ENCODE measurements around the gene CACNA1A.

Gene CACNA1A

DNA sequence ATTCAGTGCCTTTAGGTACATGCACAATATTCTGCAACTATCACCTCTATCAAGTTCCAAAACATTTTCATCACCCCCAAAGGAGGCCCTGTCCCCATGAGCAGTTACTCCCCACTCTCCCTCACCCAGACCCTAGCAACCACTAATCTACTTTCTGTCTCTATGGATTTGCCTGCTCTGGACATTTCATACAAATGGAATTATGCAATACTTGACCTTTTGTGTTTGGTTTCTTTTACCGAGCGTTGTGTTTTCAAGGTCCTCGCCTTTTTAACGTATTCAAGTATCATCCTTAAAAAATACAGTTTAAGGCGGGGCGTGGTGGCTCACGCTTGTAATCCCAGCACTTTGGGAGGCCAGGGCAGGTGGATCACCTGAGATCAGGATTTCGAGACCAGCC, 196.4 kb downstream of the CACNA1A start:
- no peak for DNase-seq (ENCODE audit: low spot score)

DNA sequence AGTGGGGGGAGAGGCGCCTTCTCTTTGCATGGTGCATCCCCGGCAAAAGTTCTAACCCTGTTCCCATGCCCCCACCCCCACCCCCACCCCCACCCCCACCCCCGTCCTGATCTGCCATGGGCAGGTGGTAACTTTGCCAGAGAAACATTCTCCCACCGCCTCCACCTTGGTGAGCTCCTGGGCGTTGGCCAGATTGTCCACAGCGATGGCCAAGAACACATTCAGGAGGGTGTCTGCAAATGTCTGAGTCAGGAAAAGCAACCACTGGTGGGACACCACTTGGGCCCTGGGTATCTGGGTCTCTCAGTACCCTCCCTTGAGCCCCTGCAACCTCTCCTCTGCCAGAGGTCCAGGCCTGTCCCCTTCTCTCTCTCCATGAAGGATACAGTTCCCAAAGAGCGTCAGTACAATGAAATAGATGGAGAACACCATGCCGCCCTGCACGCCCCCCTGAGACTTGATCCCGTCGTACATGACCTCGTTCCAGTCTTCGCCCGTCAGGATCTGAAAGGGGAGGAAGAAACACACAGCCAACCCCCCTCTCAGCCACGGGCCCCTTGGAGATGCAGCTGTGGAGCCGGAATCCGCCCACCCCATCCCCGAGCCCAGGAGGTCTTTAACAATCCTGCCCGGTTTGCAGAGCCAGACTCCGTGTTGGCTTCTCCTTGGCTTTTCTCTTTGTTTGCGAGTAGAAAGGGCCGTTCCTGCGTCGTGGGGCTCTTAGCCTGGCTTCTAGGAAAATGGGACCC, 202.7 kb downstream of the CACNA1A start:
- DNase-seq (ENCODE audit: low spot score): no peak

DNA sequence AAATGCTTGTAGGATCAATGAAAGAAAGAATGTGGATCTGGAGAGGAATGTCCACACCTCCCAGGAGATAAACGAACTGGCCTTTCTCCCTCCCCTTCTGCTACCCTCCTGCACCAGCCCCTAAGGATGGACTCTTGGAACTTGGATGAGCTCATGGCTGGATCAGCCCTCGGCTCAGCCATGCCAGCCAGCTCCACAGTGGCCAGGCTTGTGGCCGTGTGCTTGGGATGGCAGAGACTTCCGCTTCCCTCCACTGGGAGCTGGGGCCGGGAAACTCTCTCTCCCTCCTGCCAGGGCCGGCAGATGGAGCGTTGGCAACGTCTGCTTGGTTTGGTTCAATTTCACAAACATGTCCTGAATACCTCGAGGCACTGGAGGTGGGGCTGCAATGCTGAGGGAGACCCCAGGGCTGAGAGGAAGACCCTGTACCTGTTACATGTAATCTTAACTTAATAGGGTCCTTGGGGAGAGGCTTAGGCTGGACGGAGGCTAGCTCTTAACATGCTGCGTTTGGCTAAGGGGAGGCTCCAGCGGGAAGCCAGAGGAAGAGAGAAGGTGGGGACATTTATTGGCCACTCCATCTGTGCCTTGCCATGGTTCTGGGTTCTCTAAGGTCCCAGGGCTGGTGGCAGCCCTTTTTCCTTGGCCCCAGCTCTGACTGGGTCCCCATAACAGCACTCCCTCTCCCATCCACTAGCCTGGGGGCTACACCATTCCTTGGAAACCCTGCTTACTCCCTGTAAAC, 203.6 kb downstream of the CACNA1A start:
- DNase-seq (ENCODE audit: low spot score): no peak

DNA sequence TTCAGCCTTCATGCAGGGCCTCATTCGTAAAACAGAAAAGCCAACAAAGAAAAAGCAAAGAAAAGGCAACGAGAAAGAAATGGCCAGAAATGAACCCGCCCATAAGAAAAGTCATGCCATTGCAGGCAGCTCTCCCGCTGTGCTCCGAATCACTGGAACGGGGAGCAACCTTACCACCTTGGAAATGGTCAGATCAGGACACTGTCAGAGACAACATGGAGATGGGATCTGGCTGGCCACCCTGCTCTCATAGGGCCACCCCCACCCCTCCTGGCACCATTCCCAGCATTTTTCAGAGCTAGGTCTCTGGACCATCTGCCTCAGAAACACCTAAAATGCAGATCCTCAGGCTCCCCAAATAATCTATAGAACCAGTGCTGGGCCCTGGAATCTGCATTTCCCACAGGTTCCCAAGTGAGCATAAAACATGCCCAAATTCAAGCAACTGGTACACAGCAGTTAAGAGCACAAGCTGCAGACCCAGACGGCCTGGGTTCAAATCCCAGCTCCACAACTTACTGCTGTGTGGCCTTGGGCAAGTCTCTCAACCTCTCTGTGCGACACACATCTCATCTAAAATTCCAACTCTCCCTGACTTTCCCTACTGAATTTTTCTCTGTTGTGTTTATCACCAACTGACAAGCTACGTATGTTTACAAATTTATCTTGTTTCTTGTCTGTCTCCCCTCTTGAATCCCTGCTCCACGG, 204.5 kb downstream of the CACNA1A start:
- no peak for DNase-seq (ENCODE audit: low spot score)

DNA sequence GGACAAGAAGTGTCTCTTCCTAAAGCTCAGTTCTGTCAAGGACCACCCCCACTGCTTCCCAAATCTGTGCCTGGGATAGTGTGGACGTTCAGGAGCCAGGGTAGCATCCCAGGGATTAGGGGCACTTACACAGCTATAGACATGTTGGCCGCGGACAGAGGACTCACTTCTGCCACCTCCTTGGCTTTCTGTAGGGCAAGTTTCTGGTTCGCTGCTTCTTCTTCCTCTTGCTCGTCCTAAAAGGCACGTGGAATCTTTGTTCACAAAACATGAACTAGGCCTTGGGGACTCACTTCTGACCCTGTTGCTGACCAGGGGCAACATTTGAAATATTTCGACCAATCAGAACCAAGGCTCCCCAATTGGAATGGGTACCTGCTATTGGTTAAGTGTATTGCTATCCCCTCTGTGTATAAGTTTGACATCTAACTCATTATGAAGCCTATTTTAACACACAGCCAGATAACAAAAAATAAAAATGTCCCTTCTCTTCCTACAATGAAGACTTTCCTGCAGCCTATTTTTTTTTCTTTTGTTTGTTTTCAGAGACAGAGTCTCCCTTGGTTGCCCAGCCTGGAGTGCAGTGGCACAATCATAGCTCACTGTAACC, 205.8 kb downstream of the CACNA1A start:
- DNase-seq (ENCODE audit: low spot score): no peak

DNA sequence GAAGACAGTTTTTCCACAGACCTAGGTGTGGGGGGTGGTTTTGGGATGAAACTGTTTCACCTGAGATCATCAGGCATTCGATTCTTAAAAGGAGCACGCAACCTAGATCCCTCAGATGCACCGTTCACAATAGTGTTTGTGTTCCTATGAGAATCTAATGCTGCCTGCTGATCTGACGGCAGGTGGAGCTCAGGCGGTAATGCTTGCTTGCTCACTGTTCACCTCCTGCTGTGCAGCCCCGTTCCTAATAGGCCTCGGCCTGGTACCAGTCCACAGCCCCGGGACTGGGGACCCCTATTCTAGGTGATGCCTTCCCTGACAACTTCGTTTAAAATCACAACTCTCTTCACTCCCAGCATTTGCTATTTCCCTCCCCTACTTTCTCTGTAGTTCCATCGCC, 206.4 kb downstream of the CACNA1A start:
- DNase-seq (ENCODE audit: low spot score): no peak

DNA sequence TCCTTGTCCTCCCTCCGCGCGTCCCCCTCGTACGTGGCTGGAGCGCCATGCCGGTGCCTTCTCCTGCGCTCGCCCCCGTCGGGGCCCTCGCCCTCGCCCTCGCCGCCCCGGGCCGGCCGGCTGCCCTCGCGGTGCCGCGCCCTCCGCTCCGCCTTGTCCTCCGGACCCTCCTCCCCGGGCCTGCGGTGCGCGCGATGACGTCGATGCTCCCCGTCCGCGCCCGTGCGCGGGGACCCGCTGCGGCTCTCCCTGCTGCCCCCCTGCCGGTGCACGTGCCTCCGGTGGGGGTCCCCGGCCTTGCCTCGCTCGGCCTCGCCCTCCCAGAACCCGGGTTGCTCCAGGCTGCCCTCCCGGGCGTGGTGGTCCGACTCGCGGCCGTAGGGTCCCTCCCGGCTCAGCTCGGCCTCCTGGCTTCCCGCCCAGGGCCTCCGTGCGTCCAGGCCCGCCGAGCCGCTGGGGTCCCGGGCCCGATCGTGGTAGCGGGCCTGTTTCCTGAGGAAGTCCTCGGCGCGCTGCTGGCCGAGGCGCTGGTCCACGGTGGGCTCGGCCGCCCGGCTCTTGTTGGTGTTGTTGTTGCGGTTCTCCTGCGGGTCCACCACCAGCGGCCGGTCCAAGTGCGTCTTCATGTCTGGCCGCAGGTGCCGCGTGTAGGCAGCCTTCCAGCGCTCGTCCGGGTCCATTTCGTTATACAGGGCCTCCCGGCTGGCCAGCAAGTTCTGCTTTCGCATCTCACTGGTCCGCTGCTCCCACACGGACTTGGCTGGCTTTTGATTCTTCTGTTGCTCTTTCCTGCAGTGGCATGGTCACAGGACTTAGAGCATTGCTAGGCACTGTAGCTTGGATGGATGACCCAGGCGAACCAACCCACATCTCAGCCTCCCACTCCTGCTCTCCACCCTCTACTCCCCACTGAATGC, 207.5 kb downstream of the CACNA1A start:
- no peak for DNase-seq (ENCODE audit: low spot score)

DNA sequence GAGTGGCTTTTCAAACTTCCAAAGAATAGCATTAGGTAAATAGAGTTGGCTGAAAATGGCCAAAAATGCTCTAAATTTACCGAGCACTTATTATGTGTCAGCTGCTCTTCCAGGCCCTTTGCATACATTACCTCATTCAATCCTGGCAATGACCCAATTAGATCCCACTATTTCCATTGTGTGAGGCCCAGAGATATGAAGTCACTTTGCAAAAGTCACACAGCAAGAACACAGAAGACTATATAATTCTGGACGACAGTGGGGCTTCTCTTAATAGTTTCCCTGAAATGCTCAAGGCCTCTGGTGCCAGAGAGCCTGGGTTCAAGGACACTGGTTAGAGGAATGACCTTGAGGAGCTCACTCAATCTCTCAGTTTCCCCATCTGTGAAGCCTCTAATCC, 209.3 kb downstream of the CACNA1A start:
- DNase-seq (ENCODE audit: low spot score): no peak

DNA sequence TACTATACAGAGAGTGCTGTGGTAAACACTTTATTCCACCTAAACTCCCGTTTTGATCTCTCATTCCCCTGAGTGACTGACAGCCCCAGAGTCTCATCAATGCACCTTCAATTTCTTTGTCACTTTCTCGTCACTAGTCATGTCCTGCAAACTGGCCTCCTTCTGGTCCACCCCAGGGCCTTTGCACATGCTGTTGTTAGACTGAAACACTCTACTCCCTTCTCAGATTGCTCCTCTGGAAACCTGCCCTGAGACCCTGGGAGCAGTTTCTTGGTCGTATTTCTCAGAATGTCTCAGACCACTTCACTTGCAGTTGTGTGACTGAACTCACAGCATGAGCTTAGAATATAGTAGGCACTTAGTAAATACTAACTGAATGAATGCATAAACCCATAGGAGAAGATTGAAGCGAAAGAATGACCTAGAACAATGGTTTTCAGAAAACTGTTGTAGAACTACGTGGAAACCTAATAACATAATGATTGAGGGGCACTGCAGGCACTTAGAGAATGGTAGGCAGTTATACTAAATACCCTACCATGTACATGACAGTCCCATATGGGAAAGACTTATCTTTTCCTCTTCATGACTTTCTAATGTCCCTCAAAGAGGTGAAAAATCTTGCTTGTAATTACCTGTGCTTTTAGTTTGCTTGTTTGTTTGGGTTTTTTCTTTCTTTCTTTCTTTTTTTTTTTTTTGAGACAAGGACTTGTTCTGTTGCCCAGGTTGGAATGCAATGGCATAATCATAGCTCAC, 211.3 kb downstream of the CACNA1A start:
- no peak for DNase-seq (ENCODE audit: low spot score)

DNA sequence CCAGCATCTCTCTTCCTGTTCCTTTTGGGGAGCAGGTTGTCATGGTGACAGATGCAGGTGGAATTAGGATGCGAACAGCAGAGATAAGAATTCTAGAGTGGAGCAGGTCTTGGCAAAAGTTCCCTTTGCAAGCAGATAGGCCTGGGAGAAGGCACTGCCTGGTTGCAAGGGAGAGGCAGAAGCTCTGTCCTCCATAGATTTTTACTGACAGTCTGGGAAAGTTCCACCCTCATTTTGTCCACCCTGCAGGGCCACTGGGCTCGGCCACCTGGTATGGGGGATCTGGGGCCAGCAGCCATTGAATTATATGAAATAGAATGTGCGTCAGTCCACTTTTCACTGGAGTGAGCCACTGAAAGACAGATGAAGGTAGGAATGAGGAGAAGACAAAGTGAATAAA, 214.4 kb downstream of the CACNA1A start:
- no peak for DNase-seq (ENCODE audit: low spot score)

DNA sequence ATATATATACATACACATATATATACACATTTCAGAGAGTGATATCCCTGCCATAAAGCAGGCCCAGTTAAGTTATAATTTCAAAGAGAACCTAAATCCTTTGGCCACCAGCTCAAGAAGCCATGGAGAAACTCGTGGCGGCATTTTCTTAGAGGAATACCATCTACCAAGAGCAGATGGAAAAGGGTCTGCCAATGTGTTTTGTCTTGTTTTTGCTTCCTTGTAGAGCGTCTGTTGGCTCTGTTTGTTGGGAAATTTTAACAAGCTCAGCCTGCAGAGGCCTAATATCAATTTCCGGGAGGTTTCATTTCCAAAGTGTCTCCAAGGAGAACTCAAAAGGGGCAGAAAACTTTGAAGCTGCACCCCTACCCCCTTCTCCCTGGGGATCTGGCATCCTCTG, 215.5 kb downstream of the CACNA1A start:
- DNase-seq (ENCODE audit: low spot score): no peak

DNA sequence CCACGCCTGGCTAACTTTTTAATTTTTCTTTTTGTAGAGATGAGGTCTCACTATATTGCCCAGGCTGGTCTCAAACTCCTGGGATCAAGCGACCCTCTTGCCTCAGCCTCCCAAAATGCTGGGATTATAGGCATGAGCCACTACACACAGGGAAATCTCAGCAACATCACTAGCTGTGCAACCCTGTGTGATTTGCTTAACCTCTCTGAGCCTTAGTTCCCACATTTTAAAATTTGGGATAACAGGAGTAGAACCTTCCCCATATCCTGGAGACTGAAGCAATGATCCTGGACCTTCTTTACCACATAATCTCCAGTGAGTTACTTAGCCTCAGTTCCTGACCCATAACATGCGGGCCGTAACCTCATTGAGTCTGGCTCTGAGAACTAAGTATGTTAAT, 217.0 kb downstream of the CACNA1A start:
- DNase-seq (ENCODE audit: low spot score): no peak

DNA sequence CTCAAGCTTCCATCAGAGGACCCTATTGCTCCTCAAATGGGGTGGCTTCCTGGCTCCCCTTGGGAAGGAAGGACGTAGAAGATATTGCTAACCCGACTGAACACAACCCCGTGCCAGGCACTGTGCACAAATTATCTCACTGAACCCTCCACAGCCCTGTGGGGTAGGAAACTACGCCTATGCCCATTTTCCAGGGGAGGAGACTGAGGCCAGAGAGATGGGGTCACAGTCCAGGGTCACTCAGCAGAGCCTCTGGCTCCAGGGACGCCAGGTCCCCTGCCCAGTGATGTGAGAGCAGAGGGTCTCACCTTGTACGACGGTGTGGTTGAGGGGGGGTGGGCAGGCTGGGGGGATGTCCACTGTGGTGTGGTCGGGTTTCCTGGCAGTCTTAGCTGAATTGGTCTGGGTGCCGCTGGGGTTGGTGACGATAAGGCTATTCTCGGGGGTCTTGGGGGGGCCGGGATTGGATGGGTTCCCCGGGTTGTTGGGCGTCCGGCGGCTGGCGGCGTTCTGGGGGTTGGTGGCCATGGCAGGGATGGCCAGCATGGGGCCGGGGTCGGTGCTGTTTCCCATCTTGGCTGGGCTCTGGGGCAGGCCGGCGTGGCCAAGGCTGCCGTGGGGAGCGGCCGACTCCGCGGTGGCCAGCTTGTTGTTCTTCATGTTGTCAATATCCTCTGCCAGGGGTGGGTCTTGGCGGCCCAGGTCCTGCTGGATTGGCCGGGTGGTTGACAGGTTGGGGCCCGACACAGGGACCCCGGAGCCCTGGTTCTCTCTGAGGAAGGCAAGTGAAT, 219.9 kb downstream of the CACNA1A start:
- no peak for DNase-seq (ENCODE audit: low spot score)

DNA sequence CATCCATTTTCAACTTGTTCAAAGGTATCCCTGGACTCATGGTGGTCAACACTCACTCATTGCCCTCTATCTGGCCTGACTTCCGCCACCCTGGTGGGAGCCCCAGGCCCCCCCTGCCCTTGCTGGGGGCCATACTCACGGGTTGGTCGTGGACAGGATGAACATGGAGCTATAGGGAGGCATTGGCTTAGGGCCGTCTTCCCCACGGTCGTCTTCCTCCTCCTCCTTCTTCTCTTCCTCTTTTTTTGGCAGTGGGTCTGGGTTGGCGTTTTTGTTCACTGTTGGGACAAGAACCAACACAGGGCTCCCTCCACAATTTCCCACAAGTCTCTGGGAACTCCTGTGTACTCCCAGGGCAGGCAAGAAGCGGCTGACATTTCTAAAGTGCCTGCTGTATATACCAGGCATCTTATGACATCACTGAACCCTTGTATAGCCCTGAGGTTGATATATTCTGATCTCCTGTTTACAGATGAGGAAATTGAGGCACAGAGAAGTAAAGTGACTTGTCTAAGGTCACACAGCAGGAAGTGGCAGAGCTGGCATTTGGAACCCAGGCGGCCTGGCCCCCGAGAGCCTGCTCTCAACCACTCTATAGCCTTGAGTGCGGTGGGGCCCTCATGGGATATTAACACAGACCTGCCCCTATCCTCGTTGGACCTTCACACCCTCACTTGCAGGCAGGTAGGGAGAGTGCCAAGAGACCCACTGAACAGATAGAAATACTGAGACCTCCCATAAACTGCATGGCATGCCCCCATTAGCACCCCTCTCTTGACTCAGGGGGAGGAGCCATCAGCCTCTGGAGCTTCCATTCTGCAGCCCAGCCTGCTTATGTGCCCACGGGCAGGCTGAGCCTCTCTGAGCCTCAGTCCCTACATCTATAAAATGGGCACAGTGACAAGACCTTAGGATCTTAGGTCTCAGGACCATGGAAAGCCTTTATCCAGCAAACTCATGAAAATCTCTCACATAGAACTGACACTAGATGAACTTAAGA, 221.1 kb downstream of the CACNA1A start:
- no peak for DNase-seq (ENCODE audit: low spot score)

DNA sequence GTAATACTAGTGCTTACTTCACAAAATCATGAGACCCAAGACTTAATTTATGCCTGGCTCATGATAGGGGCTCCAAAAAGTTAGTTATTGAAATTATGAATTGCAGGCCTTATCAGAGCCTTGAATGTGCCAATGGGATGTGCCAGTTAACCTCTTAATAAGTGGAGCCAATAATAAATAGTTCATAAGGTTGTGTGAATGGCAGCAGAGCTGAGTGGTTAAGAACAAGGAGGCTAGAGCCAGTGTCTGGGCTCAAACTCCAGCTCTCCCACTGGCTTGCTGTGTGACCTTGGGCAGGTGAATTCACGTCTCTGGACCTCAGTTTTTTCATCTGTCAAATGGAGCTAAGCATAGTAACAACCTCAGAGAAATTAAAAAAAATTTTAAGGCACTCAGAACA, 222.4 kb downstream of the CACNA1A start:
- DNase-seq (ENCODE audit: low spot score): no peak

DNA sequence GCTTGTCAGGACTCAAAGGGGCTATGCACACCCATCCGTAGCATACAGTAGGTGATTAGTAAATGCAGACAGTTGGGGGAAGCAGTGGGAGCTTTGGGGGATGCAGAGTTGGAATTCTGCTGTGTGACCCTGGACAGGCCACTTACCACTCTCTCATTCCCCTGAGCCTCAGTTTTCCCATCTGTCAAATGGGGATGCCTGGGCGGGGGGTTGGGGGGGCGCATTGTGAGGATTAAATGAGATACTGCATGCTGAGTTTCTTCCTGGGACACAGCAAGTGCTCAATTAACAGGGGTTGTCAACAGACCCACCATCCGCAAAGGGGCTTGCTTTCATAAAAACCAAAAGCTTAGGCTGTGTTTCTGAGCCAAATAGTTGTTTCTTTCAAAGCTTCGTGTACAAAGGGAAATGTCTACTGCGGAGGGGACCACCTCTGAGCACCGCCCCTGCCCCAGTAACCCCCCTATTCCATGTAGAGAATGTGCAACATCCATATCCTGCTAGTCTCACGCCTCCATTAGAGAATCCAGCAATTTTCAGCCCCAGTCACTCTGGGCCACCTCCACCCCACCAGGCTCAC, 223.7 kb downstream of the CACNA1A start:
- no peak for DNase-seq (ENCODE audit: low spot score)

DNA sequence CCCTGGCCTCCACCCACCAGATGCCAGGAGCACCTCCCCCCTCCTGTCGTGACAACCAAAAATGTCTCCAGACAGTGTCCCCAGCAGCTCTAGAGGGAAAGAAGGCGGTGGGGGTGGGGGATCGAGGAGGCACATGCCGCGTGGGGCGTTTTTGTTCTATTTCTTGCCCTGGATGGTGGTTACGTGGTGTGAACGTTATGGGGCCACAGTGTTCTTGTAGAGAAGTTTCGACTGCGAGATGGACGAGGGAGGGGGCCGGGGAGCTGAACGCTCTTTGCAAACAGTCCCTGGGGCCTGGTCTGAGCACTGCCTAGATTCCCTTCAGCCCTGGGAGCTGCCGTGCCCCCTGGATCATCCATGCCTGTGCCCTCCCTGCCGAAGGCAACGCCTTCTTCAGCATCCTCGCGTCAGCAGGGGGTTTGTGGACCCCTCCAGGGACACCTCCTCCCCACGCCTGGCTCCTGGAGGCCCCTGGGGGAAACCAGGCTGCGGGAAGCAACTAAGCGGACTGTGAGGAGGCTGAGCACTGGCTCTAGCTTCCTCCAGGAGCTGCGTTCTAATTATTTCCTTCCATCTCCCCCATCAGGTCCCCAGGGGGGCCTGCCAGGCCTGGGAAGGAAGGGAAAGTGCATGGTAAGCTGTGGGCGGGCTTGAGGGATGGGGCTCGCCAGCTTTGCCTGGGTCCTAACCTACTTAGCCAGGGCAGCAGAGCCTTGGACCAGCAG, 224.6 kb downstream of the CACNA1A start:
- no peak for DNase-seq (ENCODE audit: low spot score)

Measured in left forelimb (tissue), 1 donor.